NCI-H1048 (cell line): ENCODE data around the gene IER2.
A peak's percentile ranks its signal among the peaks of the same experiment; 100 is the strongest.
"Not testable (repeated sequence)": the region's sequence is repeated elsewhere in the genome, so short reads cannot be mapped to it uniquely, and the experiment has no call there.

Experiments
- DNase-seq: peaks from one replicate; lab custom pipeline; 2025; lab: John Stamatoyannopoulos, UW

Gene IER2

GRCh38 chr19:13139633-13140311 is 10.4 kb upstream of the IER2 start:
- no peak for DNase-seq

GRCh38 chr19:13146763-13147563 is 3.2 kb upstream of the IER2 start:
- no peak for DNase-seq

- DNase-seq: not testable (repeated sequence)
These were observed 1.0 kb upstream of the IER2 start for GRCh38 chr19:13149173-13149627.

GRCh38 chr19:13149628-13150186 is 504 bp upstream of the IER2 start:
- no peak for DNase-seq

GRCh38 chr19:13150931-13151604 is 857 bp downstream of the IER2 start:
- no peak for DNase-seq

- peak; percentile 98 for DNase-seq
These were observed 1.6 kb downstream of the IER2 start for GRCh38 chr19:13151605-13152355.

- no peak for DNase-seq
These were observed 2.3 kb downstream of the IER2 start for GRCh38 chr19:13152356-13152973.

GRCh38 chr19:13152974-13153568 is 2.9 kb downstream of the IER2 start:
- peak; percentile 80 for DNase-seq

- DNase-seq: no peak
These were observed 3.5 kb downstream of the IER2 start for GRCh38 chr19:13153569-13154240.

- DNase-seq: no peak
These were observed 4.1 kb downstream of the IER2 start for GRCh38 chr19:13154241-13154778.

- peak; percentile 57 for DNase-seq
These were observed 4.8 kb downstream of the IER2 start for GRCh38 chr19:13154911-13155471.

GRCh38 chr19:13155472-13156359 is 5.5 kb downstream of the IER2 start:
- no peak for DNase-seq

GRCh38 chr19:13159713-13160112 is 9.5 kb downstream of the IER2 start:
- DNase-seq: no peak

GRCh38 chr19:13160557-13160956 is 10.3 kb downstream of the IER2 start:
- DNase-seq: no peak

- DNase-seq: peak; percentile 94
These were observed 12.8 kb downstream of the IER2 start for GRCh38 chr19:13162724-13163608.

GRCh38 chr19:13163609-13164342 is 13.6 kb downstream of the IER2 start:
- no peak for DNase-seq
